T1000 (cell line): ENCODE data around the gene HEXD.
"Not testable (repeated sequence)": the region's sequence is repeated elsewhere in the genome, so short reads cannot be mapped to it uniquely, and the experiment has no call there.

ENCODE experiments used
- DNase-seq: peaks from one replicate; lab custom pipeline; 2025; ENCODE audit warnings: mixed read lengths; lab: John Stamatoyannopoulos, UW

Gene HEXD

GRCh38 chr17:82458179-82458884, 40.2 kb downstream of the HEXD start, which contains the start of gene NARF:
Gene NARF (plus strand): TSS chr17:82458741. CDS start chr17:82458804, 63 bp downstream.
- peak; percentile 97 for DNase-seq

DNA sequence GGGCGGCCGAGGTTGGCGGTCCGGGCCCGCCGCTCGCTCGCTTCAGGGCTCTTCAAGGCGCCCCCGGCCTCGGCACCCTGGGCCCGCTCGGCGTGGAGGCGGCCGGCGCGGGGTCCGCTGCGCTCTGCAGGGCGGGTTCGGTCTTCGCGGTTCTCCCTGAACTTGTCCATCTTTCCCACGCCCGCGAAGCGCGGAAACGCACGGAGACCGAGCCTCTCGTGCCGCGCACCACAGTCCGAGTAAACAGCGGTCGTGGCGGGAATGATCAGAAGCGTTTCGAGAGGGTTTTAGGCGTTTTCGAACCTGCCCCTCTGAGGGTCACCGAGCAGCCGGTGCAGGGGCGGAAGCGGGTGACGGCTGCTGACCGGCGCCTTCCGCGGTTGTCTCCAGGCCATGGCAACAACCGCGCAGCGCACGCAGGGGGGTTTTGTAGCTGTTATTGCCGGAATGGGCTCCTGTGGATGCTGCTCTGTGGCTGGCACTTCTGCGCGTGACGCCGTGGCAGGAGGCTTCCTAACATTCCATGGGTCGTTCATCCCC, 40.8 kb downstream of the HEXD start:
- no peak for DNase-seq

DNA sequence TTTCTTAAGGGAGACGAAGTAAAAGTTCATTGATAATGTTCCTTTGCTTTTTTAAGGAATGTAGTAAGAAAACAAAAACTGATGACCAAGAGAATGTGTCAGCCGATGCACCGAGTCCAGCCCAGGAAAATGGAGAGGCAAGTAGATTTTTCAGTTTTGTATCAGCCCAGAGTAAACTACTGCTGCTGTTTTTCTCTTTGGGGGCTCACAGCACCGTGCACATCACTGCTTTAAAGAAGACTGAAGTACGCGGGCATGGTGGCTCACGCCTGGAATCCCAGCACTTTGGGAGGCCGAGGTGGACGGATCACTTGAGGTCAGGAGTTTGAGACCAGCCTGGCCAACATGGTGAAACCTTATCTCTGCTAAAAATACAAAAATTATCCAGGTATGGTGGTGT, 41.8 kb downstream of the HEXD start:
- not testable (repeated sequence) for DNase-seq

GRCh38 chr17:82461827-82462524, 43.8 kb downstream of the HEXD start:
- no peak for DNase-seq

- DNase-seq, result no peak
Observed at GRCh38 chr17:82463391-82463790, 45.2 kb downstream of the HEXD start.

DNA sequence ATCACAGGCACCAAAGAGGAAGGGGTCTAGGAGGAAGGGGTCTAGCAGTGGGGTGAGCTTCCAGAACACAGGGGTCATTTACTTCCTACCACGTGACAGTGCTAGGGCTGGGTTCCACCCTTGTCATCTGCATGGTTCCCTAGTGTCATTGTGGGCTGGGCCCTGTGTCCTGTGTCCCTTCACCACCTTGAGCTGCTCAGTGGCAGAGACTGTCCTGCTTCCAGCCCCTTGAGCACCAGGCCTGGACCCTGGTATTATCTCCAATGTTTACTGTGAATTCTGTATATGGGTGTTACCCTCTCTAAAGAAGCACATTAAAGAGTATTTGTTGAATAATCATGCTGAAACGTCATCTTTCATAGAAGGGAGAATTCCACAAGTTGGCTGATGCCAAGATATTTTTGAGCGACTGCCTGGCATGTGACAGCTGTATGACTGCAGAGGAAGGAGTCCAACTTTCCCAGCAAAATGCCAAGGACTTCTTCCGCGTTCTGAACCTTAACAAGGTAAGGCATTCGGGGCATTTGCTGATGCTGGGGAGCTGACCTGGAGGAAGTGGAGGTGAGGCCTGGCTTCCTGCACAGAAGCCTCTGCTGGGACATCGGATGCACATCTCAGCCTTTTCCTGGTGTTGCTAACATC, 45.9 kb downstream of the HEXD start:
- DNase-seq, result no peak

- DNase-seq, result no peak
Observed at GRCh38 chr17:82464567-82464929, 46.4 kb downstream of the HEXD start.

DNA sequence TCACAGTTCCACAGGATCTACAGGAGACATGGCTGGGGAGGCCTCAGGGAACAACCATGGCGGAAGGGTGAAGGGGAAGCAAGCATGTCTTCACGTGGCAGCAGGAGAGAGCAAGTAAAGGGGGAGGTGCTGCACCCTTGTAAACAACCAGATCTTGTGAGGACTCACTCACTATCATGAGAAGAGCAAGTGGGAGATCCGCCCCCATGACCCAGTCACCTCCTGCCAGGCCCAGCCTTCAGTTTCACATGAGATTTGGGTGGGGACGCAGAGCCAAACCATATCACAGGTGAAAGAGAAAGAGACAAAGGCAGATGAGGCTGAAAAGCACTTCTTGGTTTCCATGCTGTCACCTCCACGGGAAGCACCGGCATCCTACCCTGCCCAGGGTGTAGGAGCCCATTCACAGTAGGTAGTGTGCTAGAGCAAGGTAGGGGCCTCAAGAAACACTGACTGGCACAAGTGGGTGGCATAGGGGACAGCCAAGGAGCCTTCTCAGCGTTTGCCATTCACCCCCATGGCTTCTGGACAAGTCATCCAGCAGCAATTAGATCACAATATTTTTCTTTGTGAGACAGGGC, 47.0 kb downstream of the HEXD start:
- no peak for DNase-seq

GRCh38 chr17:82468692-82469091, 50.5 kb downstream of the HEXD start:
- DNase-seq, result no peak

DNA sequence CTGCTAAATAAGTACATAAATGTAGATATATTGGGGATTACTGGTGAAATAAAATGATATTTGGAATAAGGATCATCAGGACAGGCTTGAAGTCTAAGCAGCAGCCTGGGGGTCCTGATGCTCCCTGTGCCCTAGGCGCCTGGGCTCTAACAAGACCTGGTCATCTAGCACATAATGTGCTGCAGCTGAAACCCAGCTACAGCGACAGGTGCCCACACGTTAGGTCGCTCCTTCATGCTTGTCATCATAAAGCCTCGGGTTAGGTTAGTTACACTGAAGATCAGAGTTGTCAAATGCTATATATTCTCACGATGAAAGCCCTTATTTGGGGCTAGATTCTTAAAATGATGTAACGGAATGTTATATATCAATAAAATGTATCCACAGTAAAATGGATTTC, 51.9 kb downstream of the HEXD start:
- DNase-seq, result no peak

GRCh38 chr17:82474223-82475010, 56.3 kb downstream of the HEXD start:
- no peak for DNase-seq

- DNase-seq, result no peak
Observed at GRCh38 chr17:82475458-82475857, 57.3 kb downstream of the HEXD start.

DNA sequence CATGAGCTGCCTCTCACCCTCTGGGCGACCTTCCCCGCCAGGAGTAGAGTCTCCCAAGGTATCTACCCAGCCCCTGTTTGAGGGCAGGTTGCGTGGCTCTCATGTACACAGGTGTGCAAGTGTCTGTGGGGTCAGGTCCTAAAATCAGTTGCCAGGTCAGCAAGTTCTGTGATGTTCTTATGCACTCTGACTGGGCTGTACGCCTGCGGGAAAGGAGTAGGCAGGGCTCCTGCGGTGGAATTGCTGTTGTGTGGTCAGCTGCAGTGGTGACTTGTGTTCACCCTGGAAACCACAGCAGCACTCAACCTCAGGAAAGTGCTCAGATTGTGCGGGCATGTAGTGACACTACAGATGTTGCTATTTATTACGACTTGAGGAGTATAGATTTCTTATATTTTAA, 59.8 kb downstream of the HEXD start:
- no peak for DNase-seq

- no peak for DNase-seq
Observed at GRCh38 chr17:82479602-82480001, 61.5 kb downstream of the HEXD start.

GRCh38 chr17:82480318-82480717, 62.2 kb downstream of the HEXD start:
- no peak for DNase-seq

DNA sequence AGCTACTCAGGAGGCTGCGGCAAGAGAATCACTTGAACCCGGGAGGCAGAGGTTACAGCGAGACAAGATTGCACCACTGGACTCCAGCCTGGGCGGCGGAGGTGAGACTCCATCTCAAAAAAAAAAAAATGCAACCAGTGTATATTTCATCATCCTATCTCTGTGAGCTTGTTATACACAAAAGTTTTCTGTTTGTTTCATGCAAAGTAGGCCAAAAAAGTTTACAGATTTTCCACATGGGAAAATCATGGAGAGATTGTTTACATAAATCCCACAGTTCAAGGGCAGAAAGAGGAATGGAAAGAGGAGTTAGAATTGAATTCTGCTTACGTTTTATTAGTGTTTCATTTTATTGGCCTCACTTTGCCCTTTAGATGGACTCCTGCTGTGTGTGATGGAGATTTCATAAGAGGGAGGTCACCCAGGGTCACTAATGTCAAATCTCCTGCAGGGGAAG, 65.1 kb downstream of the HEXD start:
- DNase-seq, result no peak

- no peak for DNase-seq
Observed at GRCh38 chr17:82483836-82484235, 65.7 kb downstream of the HEXD start.

DNA sequence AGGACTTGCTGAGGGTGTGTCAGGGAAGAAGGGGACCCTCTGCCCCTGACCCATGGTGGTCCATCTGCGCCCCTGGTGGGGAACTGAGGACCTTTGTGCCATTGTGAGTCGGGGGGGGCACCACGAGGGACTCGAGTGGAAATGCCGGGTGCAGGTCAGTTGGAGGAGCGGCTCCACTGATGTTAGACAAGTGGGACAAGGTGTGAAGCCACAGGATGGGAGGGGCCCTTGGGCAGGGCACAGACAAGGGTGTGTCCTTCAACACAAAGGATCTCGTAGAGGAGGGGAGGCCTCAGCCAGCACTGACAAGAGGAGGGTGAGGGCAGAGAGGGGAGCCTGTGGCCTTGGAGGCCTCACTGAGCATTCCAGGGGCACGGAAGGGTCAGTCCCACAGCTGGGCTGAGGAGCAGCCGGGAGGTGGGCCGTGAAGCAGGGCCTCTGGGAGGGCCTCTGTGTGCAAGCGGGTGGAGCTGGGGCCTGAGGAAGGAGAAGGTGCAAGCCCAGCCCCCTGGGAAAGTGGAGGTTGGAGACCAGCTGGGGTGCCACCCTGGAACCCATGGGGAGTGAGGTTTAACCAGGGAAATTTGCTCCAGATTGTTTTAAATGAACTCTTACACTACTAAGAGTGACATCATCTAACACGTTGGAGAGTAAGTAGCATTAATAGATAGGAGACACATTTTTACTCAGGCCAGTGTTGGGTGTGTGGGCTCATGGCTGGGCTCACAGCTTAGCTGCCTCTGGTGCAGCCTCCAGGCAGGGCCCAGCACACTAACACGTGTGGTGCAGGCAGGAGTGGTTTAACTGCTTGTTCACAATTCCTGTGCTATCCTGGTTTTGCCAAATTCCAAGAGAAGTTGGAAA, 68.3 kb downstream of the HEXD start:
- DNase-seq, result no peak

DNA sequence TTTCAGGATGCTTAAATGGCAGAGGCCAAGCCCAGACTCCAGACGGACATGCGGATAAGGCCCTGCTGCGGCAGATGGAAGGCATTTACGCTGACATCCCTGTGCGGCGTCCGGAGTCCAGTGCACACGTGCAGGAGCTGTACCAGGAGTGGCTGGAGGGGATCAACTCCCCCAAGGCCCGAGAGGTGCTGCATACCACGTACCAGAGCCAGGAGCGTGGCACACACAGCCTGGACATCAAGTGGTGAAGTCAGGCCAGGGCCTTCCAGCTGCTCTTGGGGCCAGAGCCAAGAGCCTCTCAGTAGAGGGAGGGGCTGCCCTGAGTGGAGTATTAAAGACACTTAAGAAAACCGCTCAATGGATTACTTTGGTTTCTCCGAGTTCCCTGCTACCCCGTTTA, 69.8 kb downstream of the HEXD start:
- DNase-seq, result no peak

DNA sequence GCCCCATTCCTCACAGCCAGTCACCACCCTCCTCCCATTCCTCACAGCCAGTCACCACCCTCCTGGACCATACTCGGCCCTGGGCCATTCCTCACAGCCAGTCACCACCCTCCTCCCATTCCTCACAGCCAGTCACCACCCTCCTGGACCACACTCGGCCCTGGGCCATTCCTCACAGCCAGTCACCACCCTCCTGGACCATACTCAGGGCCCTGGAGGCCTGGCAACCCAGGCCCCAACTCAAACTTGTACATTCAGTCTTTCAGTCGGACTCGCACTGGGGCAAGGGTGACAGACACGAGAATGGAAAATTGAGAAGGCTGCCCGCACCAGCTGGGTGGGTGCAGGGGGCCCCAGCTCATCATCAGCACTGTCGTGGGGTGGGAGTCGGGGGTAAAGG, 71.0 kb downstream of the HEXD start:
- DNase-seq, result no peak
